CD4-positive, alpha-beta T cell treated with Interleukin-10 for 1 hour (primary cell): ENCODE results near the gene GPR39.

Experiments
- DNase-seq: peaks from one replicate; pipeline ENCODE4 v3.0.0-alpha.2; 2020

Gene GPR39

GRCh38 chr2:132651115-132652045, 234.8 kb downstream of the GPR39 start:
- DNase-seq = no peak

GRCh38 chr2:132652474-132652873, 235.9 kb downstream of the GPR39 start:
- DNase-seq = no peak

- no peak for DNase-seq
Measured at GRCh38 chr2:132654335-132654734, 237.7 kb downstream of the GPR39 start.

- DNase-seq = no peak
Measured at GRCh38 chr2:132654968-132655367, 238.4 kb downstream of the GPR39 start.

GRCh38 chr2:132656266-132656975, 239.8 kb downstream of the GPR39 start:
- no peak for DNase-seq

GRCh38 chr2:132659331-132659730, 242.7 kb downstream of the GPR39 start:
- no peak for DNase-seq

GRCh38 chr2:132662732-132663131, 246.1 kb downstream of the GPR39 start:
- no peak for DNase-seq

GRCh38 chr2:132664096-132664495, 247.5 kb downstream of the GPR39 start:
- no peak for DNase-seq

GRCh38 chr2:132665401-132666140, 249.0 kb downstream of the GPR39 start:
- no peak for DNase-seq

- DNase-seq = no peak
Measured at GRCh38 chr2:132667706-132668105, 251.1 kb downstream of the GPR39 start.

- DNase-seq = no peak
Measured at GRCh38 chr2:132668189-132668823, 251.7 kb downstream of the GPR39 start.

GRCh38 chr2:132668987-132669907, 252.6 kb downstream of the GPR39 start:
- no peak for DNase-seq

GRCh38 chr2:132669908-132670495, 253.4 kb downstream of the GPR39 start, which contains the start of gene LYPD1:
TSS of gene LYPD1 (minus strand) at chr2:132670205. CDS start at chr2:132669932, 273 bp downstream.
- DNase-seq = no peak

- DNase-seq = no peak
Measured at GRCh38 chr2:132670496-132671150, 254.0 kb downstream of the GPR39 start.

- DNase-seq = no peak
Measured at GRCh38 chr2:132671151-132671835, 254.7 kb downstream of the GPR39 start.

- DNase-seq = no peak
Measured at GRCh38 chr2:132676999-132677398, 260.4 kb downstream of the GPR39 start.

- no peak for DNase-seq
Measured at GRCh38 chr2:132677661-132678060, 261.1 kb downstream of the GPR39 start.

GRCh38 chr2:132678483-132678882, 261.9 kb downstream of the GPR39 start:
- DNase-seq = no peak

GRCh38 chr2:132680544-132680943, 263.9 kb downstream of the GPR39 start:
- no peak for DNase-seq

- no peak for DNase-seq
Measured at GRCh38 chr2:132681766-132682165, 265.2 kb downstream of the GPR39 start.
